ENCODE results near the gene SYTL3. TPM values are rescaled to one million over a fixed set of nuclear protein-coding genes. Genes with fewer than 3 reads are reported as not detected.

The SYTL3 gene
- total and polyA plus RNA-seq, 2 of the 8 experiments (the other 6 are each of a cell fraction or from before 2014, with no cell fraction given): 0.27 to 0.99 TPM

DNA sequence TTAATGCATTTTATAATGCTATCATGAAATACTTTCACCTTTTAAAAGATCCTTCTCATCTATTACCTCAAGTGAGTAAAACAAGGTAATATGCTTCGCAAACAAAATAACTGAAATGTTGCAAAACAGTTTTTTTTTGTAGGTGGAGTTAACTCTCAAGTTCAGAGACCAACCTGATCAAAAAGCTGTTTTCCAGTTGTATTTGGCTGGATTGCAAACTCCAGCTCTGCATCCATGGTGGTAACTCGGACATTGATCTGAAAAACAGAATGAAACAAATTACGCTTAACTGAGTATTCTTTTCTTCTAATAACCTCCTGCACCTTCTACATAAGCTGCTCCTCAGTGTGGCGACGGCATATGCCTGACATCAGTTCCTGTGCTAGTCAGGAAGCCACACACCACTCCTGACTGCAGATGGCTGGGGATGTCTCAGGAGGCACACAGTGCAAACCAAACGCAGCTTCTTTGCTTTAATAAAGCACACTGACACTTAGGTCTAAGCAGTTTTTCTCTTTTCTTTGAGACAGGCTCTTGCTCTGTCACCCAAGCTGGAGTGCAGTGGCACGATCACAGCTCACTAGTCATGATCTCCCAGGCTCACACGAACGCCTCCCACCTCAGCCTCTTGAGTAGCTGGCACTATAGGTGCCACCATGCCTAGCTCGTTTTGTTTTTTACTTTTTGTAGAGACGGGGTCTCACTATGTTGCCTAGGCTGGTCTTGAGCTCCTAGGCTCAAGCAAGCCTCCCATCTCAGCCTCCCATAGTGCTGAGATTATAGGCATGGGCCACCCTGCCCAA, 139.5 kb downstream of the SYTL3 start:
- CTCF ChIA-PET (ENCODE audit: partially characterized antibody): interaction anchor here (0.7 to 6.8 kb wide), 8 partner anchors 9 to 184 kb away, joined by 3 to 54 read pairs (median 4); no protein-coding TSS in a partner anchor
- Histone ChIP-seq H3K56ac (replicated peaks; ENCODE audit: insufficient read length, low read depth, low read length) (no peak overlapping the region), H3K79me2 (ENCODE audit: control insufficient read depth in 1 of 2, insufficient read depth in 2 of 2, low read length in 2 of 2) (peaks cover under 1 to 89% of the 10 kb centered on the region in 2 experiments), H4K8ac (ENCODE audit: extremely low read depth, insufficient read depth, low read length) (no peak overlapping the region), H3K4me3 (ENCODE audit: extremely low read depth in 1 of 4, insufficient read depth in 2 of 4, low read depth in 3 of 4, low read length in 4 of 4) (no peak overlapping the region), H2BK120ac (replicated peaks; ENCODE audit: low read depth, low read length) (no peak overlapping the region), H3K4me2 (ENCODE audit: insufficient read depth in 1 of 2, low read depth in 2 of 2, low read length in 2 of 2) (no peak overlapping the region), H2BK20ac (ENCODE audit: low read length) (no peak overlapping the region), H2BK5ac (ENCODE audit: low read depth, low read length) (no peak overlapping the region), H3K36me3 (ENCODE audit: control insufficient read depth in 2 of 4, insufficient read depth in 4 of 4, low read length in 3 of 4) (peaks cover 23 to 62% (median 42%) of the 10 kb centered on the region in 4 experiments), H2AFZ (ENCODE audit: low read length) (no peak overlapping the region), H4K91ac (replicated peaks; ENCODE audit: insufficient read length, low read length) (no peak overlapping the region), H3K79me1 (ENCODE audit: low read depth, low read length) (peaks cover 11% of the 10 kb centered on the region; the same call in 1 of the 2 replicates), H4K20me1 (replicated peaks in 1 of 2; ENCODE audit: control insufficient read depth in 1 of 2, insufficient read depth in 2 of 2, low read length in 2 of 2) (peaks cover 8 to 24% of the 10 kb centered on the region in 2 experiments), H3K9ac (replicated peaks in 1 of 4; ENCODE audit: extremely low read depth in 1 of 4, low read depth in 3 of 4, low read length in 3 of 4) (no peak overlapping the region), H3K9me3 (ENCODE audit: insufficient read depth in 2 of 2, low read depth in 1 of 2, low read length in 1 of 2) (no peaks in the 10 kb centered on the region; a peak in 1 of 4 replicates), H3K27ac (ENCODE audit: low read depth, low read length) (no peak overlapping the region), H2BK15ac (ENCODE audit: low read length) (no peak overlapping the region), H2BK12ac (ENCODE audit: low read depth, low read length) (no peak overlapping the region), H2AK5ac (ENCODE audit: low read depth, low read length) (no peak overlapping the region), H3K14ac (ENCODE audit: insufficient read length) (no peak overlapping the region), H3K4ac (replicated peaks; ENCODE audit: insufficient read length, low read depth, low read length) (no peak overlapping the region), H3K23ac (ENCODE audit: insufficient read length) (no peak overlapping the region), H3K4me1 (replicated peaks in 1 of 4; ENCODE audit: control insufficient read depth in 3 of 4, insufficient read depth in 4 of 4, low read length in 3 of 4) (peaks cover 0 to 6% (median 1%) of the 10 kb centered on the region in 4 experiments; a peak in 2 of 7 replicates), H3K23me2 (ENCODE audit: low read depth, low read length) (no peaks in the 10 kb centered on the region), H4K5ac (ENCODE audit: insufficient read length, low read depth, low read length) (no peak overlapping the region), H3K18ac (ENCODE audit: extremely low read depth, low read length) (no peak overlapping the region), H3K27me3 (replicated peaks in 1 of 4; ENCODE audit: control insufficient read depth in 3 of 4, extremely low read depth in 1 of 4, insufficient read depth in 3 of 4, low read length in 3 of 4) (no peaks in the 10 kb centered on the region)
- 91% methylated on average over 11 of the region's 11 CpGs; no CpG with 5 or more reads in 1 of the 2 experiments for WGBS, 2 experiments (ENCODE audit: extremely low coverage in 1 of 2, insufficient coverage in 1 of 2, insufficient read length in 1 of 2, insufficient replicate concordance in 2 of 2, low coverage in 1 of 2, low lambda C conversion rate in 2 of 2, missing lambda C conversion rate in 1 of 2)
- DNase-seq (ENCODE audit: low read depth in 1 of 2, low spot score in 2 of 2) (no peak), FAIRE-seq (no peak)
- POLR2A ChIA-PET (ENCODE audit: partially characterized antibody): interaction anchor here (1.1 to 3.1 kb wide), 8 partner anchors 11 to 28 kb away, joined by 3 to 14 read pairs (median 6); no protein-coding TSS in a partner anchor
- no peak for TF ChIP-seq RFX5 (IDR thresholded peaks at IDR 0.05; ENCODE audit: borderline replicate concordance, low read depth, low read length)
- TF ChIP-seq YY1 (IDR thresholded peaks at IDR 0.05; ENCODE audit: low read depth, low read length): no peak
- no peak for TF ChIP-seq HDAC2 (IDR thresholded peaks at IDR 0.05; ENCODE audit: borderline replicate concordance in 1 of 2, low read depth in 2 of 2, low read length in 2 of 2)
- no peak for TF ChIP-seq SRF (IDR thresholded peaks at IDR 0.05; ENCODE audit: low read depth, low read length)
- TF ChIP-seq POLR2AphosphoS5 (IDR thresholded peaks at IDR 0.05; ENCODE audit: low read depth, low read length): no peak
- no peak for TF ChIP-seq NRF1 (IDR thresholded peaks at IDR 0.05; ENCODE audit: low read depth, low read length)
- no peak for TF ChIP-seq KDM5A (IDR thresholded peaks at IDR 0.05; ENCODE audit: low read length)
- TF ChIP-seq, protein P1, sequence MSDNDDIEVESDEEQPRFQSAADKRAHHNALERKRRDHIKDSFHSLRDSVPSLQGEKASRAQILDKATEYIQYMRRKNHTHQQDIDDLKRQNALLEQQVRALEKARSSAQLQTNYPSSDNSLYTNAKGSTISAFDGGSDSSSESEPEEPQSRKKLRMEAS (IDR thresholded peaks at IDR 0.05): no peak
- TF ChIP-seq EZH2 (IDR thresholded peaks at IDR 0.05; ENCODE audit: low read depth, low read length, severe bottlenecking): no peak
- no peak for TF ChIP-seq JUN (IDR thresholded peaks at IDR 0.05; ENCODE audit: low read depth, low read length)
